Suprapubic skin (tissue), 4 donors: Measurements from ENCODE around the gene STOML1. TPM values are rescaled to one million over a fixed set of nuclear protein-coding genes. Genes with fewer than 3 reads are reported as not detected.

Experiments used
- DNase-seq, 2 donors: peaks; one replicate each; pipeline ENCODE4 v3.0.0-alpha.2; 2019; ENCODE audit warnings: low spot score in 2 of 2
- H3K27ac ChIP-seq: fragments of 200-600 bp; sonication (generic); one replicate; pipeline ENCODE4 v1.5.1; 2019
- H3K27me3 ChIP-seq: fragments of 200-600 bp; sonication (generic); one replicate; pipeline ENCODE4 v1.5.1; 2019
- H3K36me3 ChIP-seq: fragments of 200-600 bp; sonication (generic); one replicate; pipeline ENCODE4 v1.5.1; 2019
- H3K4me1 ChIP-seq: fragments of 200-600 bp; sonication (generic); one replicate; pipeline ENCODE4 v1.5.1; 2019
- H3K4me3 ChIP-seq: fragments of 200-600 bp; sonication (generic); one replicate; pipeline ENCODE4 v1.5.1; 2019; ENCODE audit warnings: mild to moderate bottlenecking
- H3K9me3 ChIP-seq: fragments of 200-600 bp; sonication (generic); one replicate; pipeline ENCODE4 v1.5.1; 2019
- CTCF ChIP-seq, 2 donors: fragments of 200-600 bp in 1 of 2; fragments of 450-650 bp in 1 of 2; sonication (generic) in 1 of 2; IDR thresholded peaks; one replicate each; pipeline ENCODE4 v1.5.1; 2016 to 2019; ENCODE audit warnings: antibody characterized with exemption in 2 of 2, mild to moderate bottlenecking in 1 of 2, moderate library complexity in 1 of 2
- EP300 ChIP-seq: sonication (generic); formaldehyde crosslinking; IDR thresholded peaks from one replicate; pipeline ENCODE4 v1.6.1; 2017; ENCODE audit warnings: antibody characterized with exemption
- POLR2A ChIP-seq, 2 donors: fragments of 450-650 bp; IDR thresholded peaks; one replicate each; pipeline ENCODE4 v1.6.1; 2017; ENCODE audit warnings: antibody characterized with exemption in 2 of 2, mild to moderate bottlenecking in 2 of 2, moderate library complexity in 2 of 2
- POLR2AphosphoS5 ChIP-seq, 3 donors: sonication (generic); formaldehyde crosslinking; IDR thresholded peaks; one replicate each; pipeline ENCODE4 v1.6.1; 2017; ENCODE audit warnings: antibody characterized with exemption in 3 of 3
- WGBS: methylation state at CpG from one replicate; pipeline ENCODE4 v1.1.5; 2018; 5-methylcytosine and 5-hydroxymethylcytosine counted together
- total RNA-seq, 4 donors: library from RNA; depleted of rRNA; stranded (reverse); fragments of >200 nt; gene quantifications; one replicate each; pipeline ENCODE4 v1.1.0, GENCODE V29; 2016

STOML1 gene
- total RNA-seq, 4 donors from 2014 or later, result 9.7 to 25.3 (median 10.7) TPM

- 93% methylated on average over 10 of the region's 10 CpGs for WGBS
- Histone ChIP-seq H3K4me1 (peaks cover 80% of the 10 kb centered on the region), H3K27ac (peak overlapping the region; percentile 96), H3K36me3 (peaks cover 5% of the 10 kb centered on the region), H3K27me3 (no peaks in the 10 kb centered on the region), H3K4me3 (peak overlapping the region; percentile 85), H3K9me3 (no peaks in the 10 kb centered on the region)
- TF ChIP-seq POLR2A (IDR thresholded peaks at IDR 0.05) (no peak), EP300 (no peak), POLR2AphosphoS5 (IDR thresholded peaks at IDR 0.05) (no peak), CTCF (IDR thresholded peaks at IDR 0.05) (no peak)
- DNase-seq, result peak in 1 of 2 donors; percentile 63
Measured at GRCh38 chr15:73993211-73993994, 1.3 kb upstream of the STOML1 start.

- H3K4me3 ChIP-seq, result peak overlapping the region; percentile 81
- H3K4me1 ChIP-seq, result peaks cover 80% of the 10 kb centered on the region
- TF ChIP-seq CTCF (IDR thresholded peaks at IDR 0.05), result peak in 1 of 2 donors; percentile 3
- TF ChIP-seq POLR2A (IDR thresholded peaks at IDR 0.05), result no peak
Measured at GRCh38 chr15:73992594-73992898, 451 bp upstream of the STOML1 start.

GRCh38 chr15:73991260-73991659 lies 835 bp downstream of the STOML1 start:
- TF ChIP-seq POLR2AphosphoS5 (IDR thresholded peaks at IDR 0.05), result peak in 1 of 3 donors; percentile 15
- no peak for TF ChIP-seq EP300
- H3K27me3 ChIP-seq, result no peaks in the 10 kb centered on the region
- H3K4me3 ChIP-seq, result peak overlapping the region; percentile 81
- peak; percentile 83 to 84 for DNase-seq
- H3K27ac ChIP-seq, result peak overlapping the region; percentile 85
- peaks cover 80% of the 10 kb centered on the region for H3K4me1 ChIP-seq
- WGBS, result 13% methylated on average over 5 of the region's 5 CpGs
- peaks cover 4% of the 10 kb centered on the region for H3K36me3 ChIP-seq
- H3K9me3 ChIP-seq, result no peaks in the 10 kb centered on the region

More at GRCh38 chr15:73992594-73992898, 451 bp upstream of the STOML1 start:
- no peaks in the 10 kb centered on the region for H3K36me3 ChIP-seq
- no peak for DNase-seq
- H3K27me3 ChIP-seq, result no peaks in the 10 kb centered on the region
- WGBS, result 76% methylated on average over 5 of the region's 5 CpGs
- no peaks in the 10 kb centered on the region for H3K9me3 ChIP-seq
- H3K27ac ChIP-seq, result peak overlapping the region; percentile 85

DNA sequence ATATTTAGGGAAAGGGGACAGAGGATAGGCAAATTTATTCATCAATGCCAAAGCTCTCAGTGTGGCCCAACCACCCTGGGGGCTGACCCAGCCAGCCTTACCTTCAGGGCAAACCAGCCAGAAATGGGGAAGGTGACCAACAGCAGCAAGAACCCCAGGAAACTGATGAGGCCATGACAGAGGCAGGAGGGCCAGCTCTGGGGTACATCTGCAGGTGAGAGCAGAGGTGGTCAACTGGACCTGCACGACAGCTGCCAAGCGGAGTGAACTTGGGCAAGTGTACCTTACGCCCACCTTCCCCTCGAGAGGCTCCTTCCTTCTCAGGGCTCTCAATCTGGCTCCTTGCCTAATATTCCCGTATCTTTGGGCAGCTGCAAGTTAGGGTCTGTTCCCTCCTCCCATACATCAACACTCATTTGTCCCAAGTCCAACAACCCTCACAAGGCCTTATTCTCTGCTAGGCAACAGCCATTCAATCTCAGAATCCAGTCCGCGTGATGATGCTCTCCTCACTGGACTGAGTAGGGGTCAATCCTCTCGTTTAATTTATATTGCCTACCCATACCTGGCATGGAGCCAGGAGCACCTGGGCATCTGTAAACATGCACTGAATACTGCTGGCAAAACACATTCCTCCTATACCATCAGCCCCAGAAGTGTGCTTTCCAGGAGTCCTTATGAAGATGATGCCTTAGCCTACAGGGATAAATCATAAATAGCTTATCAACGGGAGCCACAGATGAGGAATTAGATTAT lies 1.7 kb downstream of the STOML1 start:
- peaks cover 6% of the 10 kb centered on the region for H3K36me3 ChIP-seq
- peak in 1 of 2 donors; percentile 63 for DNase-seq
- peak overlapping the region; percentile 85 for H3K27ac ChIP-seq
- H3K4me3 ChIP-seq, result peak overlapping the region; percentile 81
- peaks cover 82% of the 10 kb centered on the region for H3K4me1 ChIP-seq
- TF ChIP-seq POLR2AphosphoS5 (IDR thresholded peaks at IDR 0.05) (no peak), EP300 (no peak), POLR2A (IDR thresholded peaks at IDR 0.05) (no peak), CTCF (IDR thresholded peaks at IDR 0.05) (no peak)
- no peaks in the 10 kb centered on the region for H3K9me3 ChIP-seq
- no peaks in the 10 kb centered on the region for H3K27me3 ChIP-seq
- WGBS, result 57% methylated on average over 7 of the region's 9 CpGs

DNA sequence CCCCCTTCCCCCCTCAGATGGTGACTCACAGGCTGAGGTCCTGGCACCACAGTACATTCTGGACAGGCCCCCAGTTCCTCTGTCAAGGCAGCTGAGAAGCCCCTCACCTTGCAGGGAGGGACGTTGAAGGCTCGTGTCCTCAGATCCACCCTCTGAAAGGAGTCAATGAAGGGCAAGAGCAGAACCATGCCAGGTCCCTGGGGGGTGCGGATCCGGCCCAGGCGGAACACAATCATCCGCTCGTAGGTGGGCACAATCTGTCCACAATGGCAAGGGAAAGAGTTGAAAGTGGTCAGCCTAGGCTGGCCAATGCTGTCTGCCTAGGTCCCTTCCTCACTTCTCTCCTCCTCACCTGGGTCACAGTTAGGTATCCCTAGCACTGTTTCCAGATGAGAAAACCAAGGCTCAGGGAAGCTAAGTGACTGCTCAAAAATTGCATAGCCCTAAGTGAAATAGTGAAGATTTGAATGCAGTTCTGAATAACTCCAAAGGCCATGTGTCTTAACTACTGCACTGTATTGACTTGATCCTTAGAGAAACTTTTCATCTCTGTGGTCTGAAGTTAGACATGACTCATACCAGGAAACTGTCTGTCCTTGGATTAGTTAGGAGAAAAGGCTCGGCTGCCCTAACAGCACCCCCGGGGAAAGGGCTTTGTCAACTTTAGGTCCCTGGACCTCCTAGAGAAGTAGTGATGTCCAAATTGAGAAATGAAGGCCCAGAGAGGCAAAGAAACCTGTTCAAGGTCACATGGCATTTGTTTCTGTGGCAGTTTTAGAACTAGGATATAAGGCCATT lies 2.9 kb downstream of the STOML1 start:
- Histone ChIP-seq H3K27me3 (no peaks in the 10 kb centered on the region), H3K4me1 (peaks cover 94% of the 10 kb centered on the region), H3K27ac (peak overlapping the region; percentile 85), H3K9me3 (no peaks in the 10 kb centered on the region), H3K4me3 (no peak overlapping the region), H3K36me3 (peaks cover 11% of the 10 kb centered on the region)
- TF ChIP-seq EP300 (no peak), POLR2A (IDR thresholded peaks at IDR 0.05) (no peak), CTCF (IDR thresholded peaks at IDR 0.05) (no peak), POLR2AphosphoS5 (IDR thresholded peaks at IDR 0.05) (no peak)
- DNase-seq, result peak in 1 of 2 donors; percentile 35
- WGBS, result 72% methylated on average over 9 of the region's 9 CpGs
